Limb (tissue), 2 donors: Measurements from ENCODE around the gene WWTR1.

Source experiments
- DNase-seq, 2 donors: peaks; one replicate each; pipeline ENCODE4 v3.0.0-alpha.2; 2016; ENCODE audit errors: extremely low spot score in 2 of 2

WWTR1 gene

GRCh38 chr3:149655826-149656574 is 1.8 kb downstream of the WWTR1 start:
- no peak for DNase-seq

GRCh38 chr3:149654188-149654601 is 3.6 kb downstream of the WWTR1 start:
- DNase-seq: no peak

DNA sequence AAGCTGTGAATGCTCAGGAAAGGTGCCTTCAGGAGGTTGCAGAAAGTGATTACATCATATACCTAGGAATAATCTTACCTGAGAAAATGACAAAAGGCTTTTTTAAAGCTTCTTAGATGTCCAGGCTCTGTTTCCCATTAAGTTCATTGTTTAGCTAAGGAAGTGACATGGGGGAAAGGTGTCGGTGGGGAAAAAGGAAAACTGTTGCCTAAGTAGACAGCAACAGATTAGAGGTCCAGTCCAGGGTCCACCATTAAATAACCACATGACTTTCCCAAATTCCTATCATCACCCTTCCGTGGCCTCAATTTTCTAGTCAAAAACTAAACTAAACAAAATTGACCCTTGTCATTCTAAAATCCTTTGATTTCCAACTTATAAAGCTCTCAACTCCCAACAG is 4.3 kb downstream of the WWTR1 start:
- no peak for DNase-seq

DNA sequence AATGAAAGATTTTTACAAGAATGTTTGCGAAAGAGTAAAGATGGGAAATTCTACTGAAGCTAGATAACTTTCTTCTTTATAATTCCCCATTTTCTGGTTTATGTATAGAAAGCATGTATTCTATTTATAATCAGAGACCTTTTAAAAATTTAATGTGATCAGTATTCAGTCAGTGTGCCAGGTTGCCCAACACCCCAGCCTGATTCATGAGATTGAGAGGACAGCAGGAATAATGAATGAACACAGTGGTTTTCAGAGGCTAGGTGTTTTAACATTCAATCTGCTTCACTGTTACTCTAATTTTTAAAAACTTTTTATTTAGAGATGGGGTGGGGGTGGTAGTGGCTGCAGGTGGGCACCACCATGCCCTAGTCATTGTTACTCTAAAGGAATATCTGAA is 4.7 kb downstream of the WWTR1 start:
- DNase-seq: no peak

GRCh38 chr3:149650828-149651227 is 7.0 kb downstream of the WWTR1 start:
- no peak for DNase-seq

- DNase-seq: no peak
Observed at GRCh38 chr3:149648525-149648924, 9.3 kb downstream of the WWTR1 start.

GRCh38 chr3:149647812-149648211 is 10.0 kb downstream of the WWTR1 start:
- DNase-seq: no peak

GRCh38 chr3:149647285-149647684 is 10.5 kb downstream of the WWTR1 start:
- DNase-seq: no peak

- no peak for DNase-seq
Observed at GRCh38 chr3:149646181-149646766, 11.6 kb downstream of the WWTR1 start.

GRCh38 chr3:149643963-149644362 is 13.9 kb downstream of the WWTR1 start:
- no peak for DNase-seq

- DNase-seq: no peak
Observed at GRCh38 chr3:149643482-149643798, 14.4 kb downstream of the WWTR1 start.

DNA sequence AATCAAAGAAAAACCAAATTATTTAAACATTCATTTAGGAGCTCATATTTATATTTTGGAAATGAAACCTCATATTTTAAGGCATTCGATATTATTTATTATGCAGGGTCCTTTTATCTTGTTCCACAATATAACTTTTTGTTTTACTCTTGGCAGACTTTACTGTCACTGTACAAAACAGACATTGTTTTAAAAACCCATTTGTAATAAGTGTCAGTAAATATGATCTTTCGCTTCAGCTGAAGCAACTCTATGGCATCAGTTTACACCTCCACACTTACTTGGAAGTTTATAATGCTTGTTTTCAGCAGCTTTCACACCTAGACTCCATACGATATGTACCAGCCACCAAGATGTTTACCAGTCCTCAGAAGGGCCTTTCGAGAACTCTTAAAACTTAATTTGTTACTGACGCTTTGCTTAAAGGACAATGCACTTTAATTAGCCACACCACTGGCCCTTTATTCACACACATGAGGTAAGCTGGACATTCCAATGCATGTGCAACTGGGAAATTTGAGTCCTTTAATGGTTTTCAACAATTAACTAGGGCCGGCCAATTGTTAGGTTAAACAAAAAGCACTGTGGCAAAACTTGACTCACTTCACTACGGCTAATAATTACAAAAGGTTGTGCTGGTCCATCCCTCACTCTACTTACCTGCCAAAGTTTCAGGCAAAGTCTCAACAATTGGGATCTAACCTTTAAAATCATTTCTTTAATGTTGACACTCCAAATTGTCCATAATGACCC is 16.7 kb downstream of the WWTR1 start:
- no peak for DNase-seq

DNA sequence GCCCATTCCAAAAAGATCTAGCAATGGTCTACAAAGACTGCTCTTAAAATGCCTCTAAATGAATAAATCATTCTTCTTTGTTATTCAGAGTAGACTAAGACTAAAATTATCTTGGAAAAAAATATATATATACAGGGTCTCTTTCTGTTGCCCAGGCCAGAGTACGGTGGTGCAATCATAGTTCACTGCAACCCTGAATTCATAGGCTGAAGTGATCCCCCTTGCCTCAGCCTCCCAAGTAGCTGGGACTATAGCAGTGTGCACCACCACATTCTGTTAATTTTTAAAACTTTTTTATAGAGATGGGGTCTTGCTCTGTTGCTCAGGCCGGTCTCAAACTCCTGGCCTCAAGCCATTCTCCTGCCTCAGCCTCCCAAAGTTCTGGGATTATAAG is 18.7 kb downstream of the WWTR1 start:
- DNase-seq: no peak

- DNase-seq: peak; percentile 49 to 82
Observed at GRCh38 chr3:149638228-149639092, 19.4 kb downstream of the WWTR1 start.

- no peak for DNase-seq
Observed at GRCh38 chr3:149635396-149635795, 22.4 kb downstream of the WWTR1 start.

DNA sequence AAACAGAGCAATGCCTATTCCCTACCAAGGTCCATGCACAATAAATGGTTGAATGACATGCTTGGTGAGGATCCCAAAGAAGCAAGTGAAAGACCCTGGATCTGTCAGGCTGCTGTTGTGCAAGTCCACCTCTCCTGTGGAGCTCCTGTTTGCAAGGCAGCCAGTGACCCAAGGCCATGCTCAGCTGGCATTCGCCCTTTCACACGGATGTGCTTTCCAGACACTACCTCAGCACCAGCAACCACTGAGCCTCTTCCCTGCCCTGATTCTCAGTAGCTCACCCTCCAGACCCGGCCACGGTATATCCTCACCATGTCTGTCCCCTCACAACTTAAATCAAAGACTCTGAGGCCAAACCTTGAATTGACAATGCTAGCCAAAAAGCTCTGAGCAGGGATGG is 23.3 kb downstream of the WWTR1 start:
- no peak for DNase-seq

DNA sequence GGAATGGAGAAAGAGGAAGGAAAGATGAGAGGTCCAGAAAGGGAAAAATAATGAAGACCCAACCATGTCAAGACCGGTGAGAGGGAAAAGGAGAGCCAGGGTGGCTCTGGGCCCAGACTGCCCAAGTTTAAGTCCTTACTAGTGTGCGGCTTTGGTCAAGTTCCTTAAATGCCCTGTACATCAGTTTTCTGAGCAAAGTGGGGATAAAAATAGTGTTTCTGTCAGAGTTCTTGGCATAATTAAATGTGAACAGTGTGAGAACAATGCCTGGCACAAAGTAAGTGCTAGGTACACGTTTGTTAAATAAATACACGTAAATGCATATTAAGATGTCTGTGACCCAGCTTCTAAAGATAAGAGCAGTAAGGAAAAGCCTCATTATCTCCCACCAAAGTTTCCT is 23.8 kb downstream of the WWTR1 start:
- DNase-seq: no peak

DNA sequence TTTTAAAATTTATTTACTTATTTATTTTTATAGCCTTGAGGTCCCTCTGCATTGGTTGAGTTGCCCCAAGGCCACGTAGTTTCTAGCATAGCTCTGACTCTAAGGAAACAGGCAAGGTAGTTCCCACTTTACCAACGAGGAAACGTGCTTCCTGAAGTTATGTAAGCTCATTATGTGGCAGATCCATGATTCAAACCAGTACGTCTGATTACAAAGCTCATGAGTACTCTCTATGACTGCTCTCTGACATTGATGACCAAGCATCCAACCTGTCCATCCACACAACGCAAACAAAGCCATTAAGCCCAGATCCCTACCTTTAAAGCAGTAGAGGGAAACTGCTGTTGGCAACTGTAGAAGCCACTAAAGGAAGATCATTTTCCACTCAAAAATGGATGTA is 25.6 kb downstream of the WWTR1 start:
- no peak for DNase-seq

DNA sequence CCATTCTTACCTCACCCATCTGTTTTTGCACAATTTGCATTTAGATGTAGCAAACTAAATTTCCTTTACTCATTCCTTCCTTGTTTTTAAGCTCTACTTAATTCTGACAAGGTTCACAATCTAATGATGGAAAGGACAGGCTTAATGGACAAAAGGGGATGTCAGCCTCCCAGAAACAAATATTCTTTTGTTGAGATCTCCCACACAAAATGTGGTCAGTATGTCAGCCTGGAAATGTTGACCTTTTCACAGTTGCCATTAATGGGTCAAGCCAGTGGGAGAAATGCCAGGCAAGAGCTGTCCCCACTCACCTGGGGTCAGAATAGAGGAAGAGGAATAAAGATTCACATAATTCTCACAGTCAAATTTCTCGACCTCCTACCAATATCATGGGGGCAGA is 27.0 kb downstream of the WWTR1 start:
- no peak for DNase-seq

GRCh38 chr3:149628957-149629670 is 28.7 kb downstream of the WWTR1 start:
- no peak for DNase-seq

- no peak for DNase-seq
Observed at GRCh38 chr3:149626671-149627070, 31.2 kb downstream of the WWTR1 start.
